ENCODE measurements around the gene LARP1. TPM values are rescaled to one million over a fixed set of nuclear protein-coding genes. Genes with fewer than 3 reads are reported as not detected.
A peak's percentile ranks its signal among the peaks of the same experiment; 100 is the strongest.

LARP1 gene
- total RNA-seq, 1 donor = 124 TPM

DNA sequence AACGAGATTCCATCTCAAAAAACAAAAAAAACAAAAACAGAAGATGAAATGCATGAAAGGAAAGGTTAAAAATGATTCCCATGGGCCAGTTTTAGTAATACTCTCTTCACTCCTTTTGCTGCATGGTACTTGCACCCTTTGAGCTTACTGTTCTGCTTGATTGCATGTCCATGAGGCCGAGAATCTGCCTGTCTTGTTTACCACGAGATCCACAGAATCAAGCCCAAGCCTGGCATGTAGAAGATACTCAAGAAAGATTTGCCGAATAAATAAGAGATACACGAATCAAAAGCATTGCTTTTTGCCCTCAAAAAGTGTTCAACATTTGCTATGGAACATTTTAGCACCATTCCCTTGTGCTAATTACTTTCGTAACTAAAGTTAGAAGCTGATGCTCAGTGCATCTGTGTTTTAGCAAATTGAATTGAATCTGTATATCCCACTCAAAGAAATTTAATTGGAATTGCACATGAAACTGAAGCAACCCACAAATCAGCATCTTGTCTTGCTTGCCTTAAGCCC is 94.1 kb downstream of the LARP1 start:
- peak overlapping the region; percentile 79 for H3K4me3 ChIP-seq (ENCODE audit: insufficient read depth, low read length)
- peak overlapping the region; percentile 76 for H3K27ac ChIP-seq (ENCODE audit: low read depth, low read length)
- H3K79me2 ChIP-seq (ENCODE audit: insufficient read depth, low read length) = no peaks in the 10 kb centered on the region

DNA sequence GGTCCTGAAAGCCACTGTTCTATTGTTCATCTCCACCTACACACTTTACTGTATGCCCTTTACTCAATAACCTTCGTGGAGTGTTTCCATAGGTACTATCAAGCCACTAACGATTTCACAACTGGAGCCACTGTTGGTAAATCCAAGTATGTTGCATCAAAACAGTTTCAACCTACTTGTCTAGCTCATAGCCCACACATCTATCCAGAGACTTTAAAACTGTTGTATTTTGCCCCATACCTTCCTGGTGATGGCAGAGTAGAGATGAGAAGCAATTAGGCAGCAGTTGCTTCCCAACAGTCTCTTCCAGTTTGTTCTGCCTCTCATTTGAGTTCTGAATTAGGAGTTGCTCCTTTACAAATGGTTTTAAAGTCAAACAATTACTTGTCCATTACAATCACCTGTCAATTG is 94.6 kb downstream of the LARP1 start:
- H4K20me1 ChIP-seq (ENCODE audit: insufficient read depth, low read length) = no peaks in the 10 kb centered on the region
- H3K4me2 ChIP-seq (ENCODE audit: insufficient read depth, low read length) = peak overlapping the region; percentile 87
- H3K79me2 ChIP-seq (ENCODE audit: insufficient read depth, low read length) = no peaks in the 10 kb centered on the region
- H3K36me3 ChIP-seq (ENCODE audit: insufficient read depth, low read length) = no peaks in the 10 kb centered on the region
- peak overlapping the region; percentile 76 for H3K27ac ChIP-seq (ENCODE audit: low read depth, low read length)
- H2AFZ ChIP-seq (ENCODE audit: low read length) = peak overlapping the region; percentile 88
- peak; percentile 72 for DNase-seq (ENCODE audit: insufficient read length, low spot score, missing footprints)
- H3K4me1 ChIP-seq (ENCODE audit: insufficient read depth, low read length) = peaks cover 22% of the 10 kb centered on the region
- no peaks in the 10 kb centered on the region for H3K27me3 ChIP-seq (ENCODE audit: insufficient read depth, low read length)
- TF ChIP-seq, protein P1, sequence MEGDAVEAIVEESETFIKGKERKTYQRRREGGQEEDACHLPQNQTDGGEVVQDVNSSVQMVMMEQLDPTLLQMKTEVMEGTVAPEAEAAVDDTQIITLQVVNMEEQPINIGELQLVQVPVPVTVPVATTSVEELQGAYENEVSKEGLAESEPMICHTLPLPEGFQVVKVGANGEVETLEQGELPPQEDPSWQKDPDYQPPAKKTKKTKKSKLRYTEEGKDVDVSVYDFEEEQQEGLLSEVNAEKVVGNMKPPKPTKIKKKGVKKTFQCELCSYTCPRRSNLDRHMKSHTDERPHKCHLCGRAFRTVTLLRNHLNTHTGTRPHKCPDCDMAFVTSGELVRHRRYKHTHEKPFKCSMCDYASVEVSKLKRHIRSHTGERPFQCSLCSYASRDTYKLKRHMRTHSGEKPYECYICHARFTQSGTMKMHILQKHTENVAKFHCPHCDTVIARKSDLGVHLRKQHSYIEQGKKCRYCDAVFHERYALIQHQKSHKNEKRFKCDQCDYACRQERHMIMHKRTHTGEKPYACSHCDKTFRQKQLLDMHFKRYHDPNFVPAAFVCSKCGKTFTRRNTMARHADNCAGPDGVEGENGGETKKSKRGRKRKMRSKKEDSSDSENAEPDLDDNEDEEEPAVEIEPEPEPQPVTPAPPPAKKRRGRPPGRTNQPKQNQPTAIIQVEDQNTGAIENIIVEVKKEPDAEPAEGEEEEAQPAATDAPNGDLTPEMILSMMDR (IDR thresholded peaks at IDR 0.05; ENCODE audit: extremely low read depth, low read depth, low read length) = no peak
- H3K9me3 ChIP-seq (ENCODE audit: low read depth, low read length) = no peaks in the 10 kb centered on the region
- peak overlapping the region; percentile 79 for H3K4me3 ChIP-seq (ENCODE audit: insufficient read depth, low read length)

More for the DNA sequence above, 94.1 kb downstream of the LARP1 start:
- Histone ChIP-seq H3K4me1 (ENCODE audit: insufficient read depth, low read length) (peaks cover 22% of the 10 kb centered on the region), H3K27me3 (ENCODE audit: insufficient read depth, low read length) (no peaks in the 10 kb centered on the region), H2AFZ (ENCODE audit: low read length) (peak overlapping the region; percentile 88), H3K4me2 (ENCODE audit: insufficient read depth, low read length) (peak overlapping the region; percentile 87), H3K36me3 (ENCODE audit: insufficient read depth, low read length) (no peaks in the 10 kb centered on the region), H4K20me1 (ENCODE audit: insufficient read depth, low read length) (no peaks in the 10 kb centered on the region), H3K9me3 (ENCODE audit: low read depth, low read length) (no peaks in the 10 kb centered on the region)
- TF ChIP-seq, protein P1 (IDR thresholded peaks at IDR 0.05; ENCODE audit: extremely low read depth, low read depth, low read length) = no peak
- no peak for DNase-seq (ENCODE audit: insufficient read length, low spot score, missing footprints)

DNA sequence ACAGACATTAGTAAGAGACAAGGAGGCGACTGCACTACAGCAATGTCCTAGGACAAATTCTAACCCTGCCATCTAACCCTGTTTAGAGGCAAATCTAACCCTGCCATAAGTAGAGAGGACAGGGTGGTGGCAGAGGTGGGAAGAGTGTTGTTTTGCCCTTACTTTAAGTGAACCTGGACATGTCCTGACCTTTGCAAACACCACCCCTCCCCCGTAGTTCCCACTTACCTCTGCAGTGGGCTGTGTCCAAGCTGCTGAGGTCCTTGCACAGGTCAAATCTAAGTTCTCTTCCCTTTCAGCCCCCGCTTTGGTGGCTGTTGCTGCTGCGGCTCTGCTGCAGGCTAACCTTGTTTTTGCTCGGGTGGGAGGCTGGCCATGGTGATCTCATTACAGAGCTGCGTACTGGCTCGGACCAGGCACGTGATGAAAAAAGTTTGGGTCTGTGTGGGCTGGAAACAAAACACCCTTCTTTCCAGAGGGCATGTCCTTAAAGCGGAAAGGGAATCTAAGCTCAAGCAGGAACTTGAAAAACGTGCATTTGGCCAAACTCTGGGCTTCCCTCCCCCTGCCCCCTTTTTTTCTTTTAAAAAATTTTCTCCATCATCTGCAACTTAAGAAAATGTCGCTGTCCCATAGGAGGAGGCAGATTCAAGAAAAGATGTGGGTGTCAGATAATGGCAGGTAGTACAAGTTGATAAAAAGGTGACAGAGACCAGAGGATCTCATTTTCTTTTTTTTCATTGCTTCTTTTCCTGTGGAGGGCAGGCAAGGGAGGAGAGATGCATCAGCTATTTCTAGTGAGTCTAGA is 95.3 kb downstream of the LARP1 start, which contains the start of gene FAXDC2:
Gene FAXDC2, minus strand, starts transcription at position 349 of the 808 bp plus-strand sequence. CDS start 12,425 bp downstream, outside the sequence.
- Histone ChIP-seq H3K4me2 (ENCODE audit: insufficient read depth, low read length) (peak within 1 kb of the TSS; percentile 87), H3K4me3 (ENCODE audit: insufficient read depth, low read length) (peak within 1 kb of the TSS; percentile 79), H3K27ac (ENCODE audit: low read depth, low read length) (peak within 1 kb of the TSS; percentile 76), H3K79me2 (ENCODE audit: insufficient read depth, low read length) (no peaks in the 10 kb centered on the region), H2AFZ (ENCODE audit: low read length) (peak within 1 kb of the TSS; percentile 88), H4K20me1 (ENCODE audit: insufficient read depth, low read length) (no peaks in the 10 kb centered on the region), H3K9me3 (ENCODE audit: low read depth, low read length) (no peaks in the 10 kb centered on the region), H3K36me3 (ENCODE audit: insufficient read depth, low read length) (no peaks in the 10 kb centered on the region), H3K4me1 (ENCODE audit: insufficient read depth, low read length) (peaks cover 22% of the 10 kb centered on the region), H3K27me3 (ENCODE audit: insufficient read depth, low read length) (no peaks in the 10 kb centered on the region)
- peak; percentile 95 for DNase-seq (ENCODE audit: insufficient read length, low spot score, missing footprints)
- TF ChIP-seq, protein P1 (IDR thresholded peaks at IDR 0.05; ENCODE audit: extremely low read depth, low read depth, low read length) = no peak

DNA sequence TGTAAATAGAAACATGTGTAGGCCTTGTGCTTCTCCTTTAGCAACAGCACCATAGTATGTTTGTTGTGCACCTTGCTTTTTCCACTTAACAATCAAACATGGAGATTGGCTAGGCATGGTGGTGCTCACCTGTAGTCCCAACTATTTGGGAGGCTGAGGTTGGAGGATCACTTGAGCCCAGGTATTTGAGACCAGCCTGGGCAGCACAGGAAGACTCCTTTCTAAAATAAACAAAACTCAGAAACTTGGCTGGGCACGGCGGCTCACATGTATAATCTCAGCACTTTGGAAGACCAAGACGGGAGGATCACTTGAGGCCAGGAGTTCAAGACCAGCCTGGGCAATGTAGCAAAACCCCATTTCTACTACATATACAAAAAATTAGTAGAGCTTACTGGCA is 96.2 kb downstream of the LARP1 start:
- Histone ChIP-seq H3K27ac (ENCODE audit: low read depth, low read length) (peak overlapping the region; percentile 76), H3K36me3 (ENCODE audit: insufficient read depth, low read length) (no peaks in the 10 kb centered on the region), H4K20me1 (ENCODE audit: insufficient read depth, low read length) (no peaks in the 10 kb centered on the region), H3K4me3 (ENCODE audit: insufficient read depth, low read length) (no peak overlapping the region), H2AFZ (ENCODE audit: low read length) (no peak overlapping the region), H3K27me3 (ENCODE audit: insufficient read depth, low read length) (no peaks in the 10 kb centered on the region), H3K4me1 (ENCODE audit: insufficient read depth, low read length) (peaks cover 22% of the 10 kb centered on the region), H3K9me3 (ENCODE audit: low read depth, low read length) (no peaks in the 10 kb centered on the region), H3K4me2 (ENCODE audit: insufficient read depth, low read length) (peak overlapping the region; percentile 87), H3K79me2 (ENCODE audit: insufficient read depth, low read length) (no peaks in the 10 kb centered on the region)
- TF ChIP-seq, protein P1 (IDR thresholded peaks at IDR 0.05; ENCODE audit: extremely low read depth, low read depth, low read length) = no peak
- DNase-seq (ENCODE audit: insufficient read length, low spot score, missing footprints) = no peak
